B cell (primary cell): ENCODE measurements around the gene DNM2. TPM values are rescaled to one million over a fixed set of nuclear protein-coding genes. Genes with fewer than 3 reads are reported as not detected.

Experiments
- ATAC-seq: fragments of 200-7000 bp; cut with Tn5 transposase; one replicate; pipeline ENCODE4 v1.10.0; 2021; ENCODE audit warnings: low read depth, mild to moderate bottlenecking, moderate number of reproducible peaks, moderate library complexity
- CTCF ChIA-PET: fragments of 350-600 bp; sonication (Branson Sonifier 250); formaldehyde crosslinking; loops from one replicate; lab custom pipeline; 2021; ENCODE audit warnings: antibody characterized with exemption, inconsistent platforms; lab: Charles Lee
- POLR2A ChIA-PET: fragments of 350-600 bp; sonication (Branson Sonifier 250); formaldehyde crosslinking; loops from one replicate; lab custom pipeline; 2021; ENCODE audit warnings: antibody characterized with exemption; lab: Charles Lee
- DNase-seq: peaks from one replicate; pipeline ENCODE4 v3.0.0; 2013
- H2AFZ ChIP-seq: 2 replicates; pipeline ENCODE4 v1.6.1; 2012; ENCODE audit warnings: mild to moderate bottlenecking, low read depth, low read length; ENCODE audit not compliant: insufficient read depth, poor library complexity, severe bottlenecking
- H3K27ac ChIP-seq, 2 donors: 1 replicate in 1 of 2; 2 replicates in 1 of 2; pipeline ENCODE4 v1.5.1; 2012 to 2013; ENCODE audit warnings: low read length in 2 of 2, mild to moderate bottlenecking in 2 of 2, moderate library complexity in 1 of 2
- H3K27me3 ChIP-seq, 4 experiments: fragments of 200-600 bp in 1 of 4; sonication (generic) in 1 of 4; replicated peaks in 1 of 4; 1 replicate in 2 of 4; 2 replicates in 2 of 4; pipeline versions ENCODE4 v1.6.1 to v1.7.0; 2013 to 2016; ENCODE audit warnings: low read length in 3 of 4, mild to moderate bottlenecking in 2 of 4, mixed read lengths in 1 of 4, moderate library complexity in 1 of 4; ENCODE audit not compliant: insufficient read depth in 4 of 4, control insufficient read depth in 3 of 4; ENCODE audit errors: control extremely low read depth in 1 of 4
- H3K36me3 ChIP-seq, 2 experiments: replicated peaks in 1 of 2; 1 replicate in 1 of 2; 2 replicates in 1 of 2; pipeline versions ENCODE4 v1.6.1 to v1.7.1; 2013; ENCODE audit warnings: low read length in 1 of 2; ENCODE audit not compliant: insufficient read depth in 2 of 2, control insufficient read depth in 1 of 2; ENCODE audit errors: control extremely low read depth in 1 of 2, extremely low read depth in 1 of 2
- H3K4me1 ChIP-seq, 2 donors: fragments of 200-600 bp in 1 of 2; sonication (generic) in 1 of 2; 1 replicate in 1 of 2; 2 replicates in 1 of 2; pipeline versions ENCODE4 v1.5.1 to v1.6.1; 2013 to 2017; ENCODE audit warnings: low read length in 2 of 2; ENCODE audit not compliant: control insufficient read depth in 2 of 2, insufficient read depth in 2 of 2
- H3K4me2 ChIP-seq: replicated peaks from 2 replicates; pipeline ENCODE3; 2012; ENCODE audit warnings: mild to moderate bottlenecking, low read depth, low read length; ENCODE audit not compliant: poor library complexity, severe bottlenecking
- H3K4me3 ChIP-seq, 5 experiments: fragments of 200-600 bp in 1 of 5; sonication (generic) in 1 of 5; 1 replicate in 3 of 5; 2 replicates in 2 of 5; pipeline versions ENCODE4 v1.5.1 to v1.7.0; 2011 to 2016; ENCODE audit warnings: low read length in 4 of 5, mild to moderate bottlenecking in 4 of 5, low read depth in 2 of 5, control low read depth in 1 of 5, moderate library complexity in 1 of 5; ENCODE audit not compliant: insufficient read depth in 1 of 5; ENCODE audit errors: control extremely low read depth in 1 of 5, extremely low read depth in 1 of 5
- H3K79me2 ChIP-seq: fragments of 200-600 bp; sonication (generic); one replicate; pipeline ENCODE4 v1.6.0; 2016; ENCODE audit warnings: low read length; ENCODE audit not compliant: control insufficient read depth, insufficient read depth
- H3K9ac ChIP-seq: fragments of 200-600 bp; sonication (generic); 2 replicates; pipeline ENCODE4 v1.6.1; 2017; ENCODE audit warnings: mild to moderate bottlenecking, low read length, moderate library complexity
- H3K9me3 ChIP-seq, 3 donors: one replicate each; pipeline versions ENCODE4 v1.6.1 to v1.7.1; 2013; ENCODE audit warnings: low read length in 2 of 3; ENCODE audit not compliant: control insufficient read depth in 2 of 3, insufficient read depth in 1 of 3; ENCODE audit errors: control extremely low read depth in 1 of 3
- H4K20me1 ChIP-seq: 2 replicates; pipeline ENCODE4 v1.6.0; 2012; ENCODE audit warnings: mild to moderate bottlenecking, low read length; ENCODE audit not compliant: insufficient read depth, control insufficient read depth, poor library complexity, severe bottlenecking
- H3K27ac Mint-ChIP-seq: one replicate; pipeline ENCODE4 v1.8.0; 2021; ENCODE audit warnings: mixed read lengths
- H3K27me3 Mint-ChIP-seq: one replicate; pipeline ENCODE4 v1.8.0; 2021; ENCODE audit warnings: mixed read lengths
- H3K4me1 Mint-ChIP-seq: one replicate; pipeline ENCODE4 v1.8.0; 2021; ENCODE audit warnings: mixed read lengths
- H3K4me3 Mint-ChIP-seq: one replicate; pipeline ENCODE4 v1.8.0; 2021; ENCODE audit warnings: mixed read lengths
- H3K9me3 Mint-ChIP-seq: one replicate; pipeline ENCODE4 v1.8.0; 2022; ENCODE audit warnings: mixed read lengths; ENCODE audit not compliant: insufficient read depth
- CTCF ChIP-seq: fragments of 200-600 bp; IDR thresholded peaks from one replicate; pipeline ENCODE4 v1.8.0; 2022; ENCODE audit warnings: antibody characterized with exemption, mild to moderate bottlenecking
- EZH2 ChIP-seq: IDR thresholded peaks from 2 replicates; pipeline ENCODE4 v1.6.1; 2012; ENCODE audit warnings: borderline replicate concordance, low read depth, mild to moderate bottlenecking, moderate library complexity, low read length; ENCODE audit not compliant: insufficient read depth, poor library complexity, severe bottlenecking
- WGBS: methylation state at CpG from one replicate; pipeline ENCODE4 v1.1.5; 2013; ENCODE audit warnings: missing lambda C conversion rate; ENCODE audit not compliant: insufficient coverage; 5-methylcytosine and 5-hydroxymethylcytosine counted together
- intact Hi-C: fragments of 100-400 bp; cut with micrococcal nuclease; formaldehyde crosslinking; loops from one replicate; pipeline ENCODE4 v1.10.0; 2022
- polyA plus RNA-seq: library from polyadenylated mRNA; depleted of rRNA; stranded (reverse); fragments of >200 nt; gene quantifications from 2 replicates; pipeline ENCODE4 v1.2.3, GENCODE V29; 2012
- total RNA-seq, 2 donors: library from RNA; stranded (reverse); fragments of 120-200 nt in 1 of 2; gene quantifications; 1 replicate in 1 of 2; 2 replicates in 1 of 2; pipeline versions ENCODE4 v1.2.3 to v1.2.4, GENCODE V29; 2013 to 2022

Gene DNM2
- total and polyA plus RNA-seq, 2 donors (not counting 1 experiment from before 2014, with no cell fraction given), result 163 to 353 TPM

- H3K36me3 ChIP-seq, result peaks cover 0 to 49% of the 10 kb centered on the region in 2 experiments
- Mint-ChIP-seq H3K27me3 (no peaks in the 10 kb centered on the region), H3K4me3 (no peak overlapping the region), H3K4me1 (peaks cover 15% of the 10 kb centered on the region), H3K9me3 (no peaks in the 10 kb centered on the region), H3K27ac (no peak overlapping the region)
- H3K27me3 ChIP-seq, result no peaks in the 10 kb centered on the region
- TF ChIP-seq CTCF (no peak), EZH2 (no peak)
- no peak overlapping the region for H3K9ac ChIP-seq
- no peak overlapping the region for H2AFZ ChIP-seq
- H3K4me3 ChIP-seq, result no peak overlapping the region
- DNase-seq (peak; percentile 39), ATAC-seq (no peak)
- peaks cover 0 to 8% (median 0%) of the 10 kb centered on the region in 3 donors for H3K9me3 ChIP-seq
- H4K20me1 ChIP-seq, result peaks cover 67% of the 10 kb centered on the region
- 90% methylated on average over 23 of the region's 23 CpGs for WGBS
- H3K4me1 ChIP-seq, result peaks cover 10 to 14% of the 10 kb centered on the region in 2 donors
- intact Hi-C loops, result no loop called here
- peaks cover 7% of the 10 kb centered on the region for H3K79me2 ChIP-seq
- no peak overlapping the region for H3K27ac ChIP-seq
- no peak overlapping the region for H3K4me2 ChIP-seq
- ChIA-PET POLR2A (interaction anchor here (1.0 kb wide), 1 partner anchor 47 kb away, joined by 10 read pairs; no protein-coding TSS in a partner anchor), CTCF (interaction anchor here (0.5 to 1.0 kb wide), 2 partner anchors 47 to 208 kb away, joined by 3 to 5 read pairs; no protein-coding TSS in a partner anchor)
Measured at GRCh38 chr19:10691178-10691881, 26.5 kb upstream of the DNM2 start.

DNA sequence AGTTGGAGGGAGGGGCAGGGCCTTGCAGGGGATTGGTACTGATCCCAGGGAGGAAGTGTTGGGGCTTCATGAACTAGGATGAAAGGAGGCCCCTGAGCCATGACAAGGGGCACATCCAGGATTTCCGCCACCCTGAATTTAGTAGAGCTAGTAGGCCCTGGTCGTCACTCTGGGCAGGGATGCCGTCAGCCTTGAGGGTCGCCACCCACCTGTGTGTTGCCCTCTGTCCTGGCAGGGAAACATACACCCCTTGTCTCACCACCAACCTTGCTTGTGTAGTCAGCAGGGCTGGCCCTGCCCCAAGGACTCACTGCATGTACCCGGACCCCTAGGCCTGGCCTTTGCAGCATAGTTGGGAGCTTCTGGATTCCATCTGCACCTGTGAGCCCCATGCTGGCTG is 26.0 kb upstream of the DNM2 start:
- CTCF ChIA-PET, result interaction anchor here (1.0 kb wide), 1 partner anchor 48 kb away, joined by 3 read pairs; no protein-coding TSS in a partner anchor
- no peak overlapping the region for H3K9ac ChIP-seq
- no peak overlapping the region for H3K4me2 ChIP-seq
- POLR2A ChIA-PET, result interaction anchor here (1.0 kb wide), 1 partner anchor 47 kb away, joined by 10 read pairs; no protein-coding TSS in a partner anchor
- Mint-ChIP-seq H3K27ac (no peak overlapping the region), H3K4me3 (no peak overlapping the region), H3K27me3 (no peaks in the 10 kb centered on the region), H3K4me1 (peaks cover 17% of the 10 kb centered on the region), H3K9me3 (no peaks in the 10 kb centered on the region)
- peaks cover 62% of the 10 kb centered on the region for H4K20me1 ChIP-seq
- 86% methylated on average over 5 of the region's 5 CpGs for WGBS
- H3K4me1 ChIP-seq, result peaks cover 10 to 15% of the 10 kb centered on the region in 2 donors
- intact Hi-C loops, result no loop called here
- no peak for ATAC-seq
- no peak overlapping the region for H3K27ac ChIP-seq
- TF ChIP-seq CTCF (no peak), EZH2 (no peak)
- H3K9me3 ChIP-seq, result peaks cover 0 to 8% (median 0%) of the 10 kb centered on the region in 3 donors
- no peak overlapping the region for H3K4me3 ChIP-seq
- no peak overlapping the region for H2AFZ ChIP-seq
- peak; percentile 40 for DNase-seq
- H3K27me3 ChIP-seq, result no peaks in the 10 kb centered on the region
- H3K79me2 ChIP-seq, result peaks cover 1% of the 10 kb centered on the region
- H3K36me3 ChIP-seq, result peaks cover 0 to 44% of the 10 kb centered on the region in 2 experiments
